HTR-8/SVneo (cell line): ENCODE measurements around the gene DSCAM.

Source experiments
- DNase-seq: peaks from one replicate; pipeline ENCODE4 v3.0.0; 2011; ENCODE audit warnings: low spot score, mixed read lengths; ENCODE audit not compliant: insufficient read length
- FAIRE-seq: peaks from 2 replicates; lab custom pipeline; 2011; peaks lifted over from hg19 to GRCh38; lab: Jason Lieb, UNC

Gene DSCAM

DNA sequence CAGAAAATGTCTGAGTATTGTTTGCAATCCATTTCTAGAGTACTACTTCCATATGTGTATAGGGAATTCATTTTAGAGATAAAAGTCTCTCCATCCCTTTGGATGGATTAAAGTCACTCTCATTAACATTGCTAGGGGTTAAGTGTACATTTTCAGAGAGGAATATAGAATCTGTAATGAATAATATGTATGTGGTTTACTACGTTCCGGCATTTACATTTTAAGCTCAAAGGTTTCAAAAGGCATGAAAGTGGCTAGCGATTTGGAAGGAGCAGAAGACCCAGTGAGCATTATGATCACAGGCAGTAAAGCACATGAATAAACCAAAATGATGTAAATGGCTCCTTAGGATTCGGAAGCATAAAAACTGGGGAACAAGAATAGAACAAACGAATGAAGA, 123.0 kb downstream of the DSCAM start:
- FAIRE-seq: no peak

DNA sequence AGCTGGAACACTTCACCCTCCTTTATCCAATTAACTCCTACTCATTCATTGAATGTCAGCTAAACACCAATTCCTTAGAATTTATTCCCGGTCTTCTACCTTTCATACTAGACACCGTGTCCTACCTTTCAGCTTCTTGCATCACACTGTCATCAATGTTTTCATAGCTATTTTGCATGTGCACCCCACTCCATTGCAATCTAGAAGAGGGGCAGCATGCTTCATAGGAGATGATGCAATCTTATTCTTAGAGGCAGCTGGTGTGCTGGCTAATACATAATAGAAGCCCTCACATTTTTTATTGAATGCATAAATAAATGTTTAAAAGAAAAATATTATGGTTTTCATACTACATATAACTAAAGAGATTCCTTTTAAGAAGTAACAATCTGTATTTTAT, 123.6 kb downstream of the DSCAM start:
- FAIRE-seq (no peak), DNase-seq (no peak)

More for the DNA sequence above, 123.0 kb downstream of the DSCAM start:
- DNase-seq: no peak

DNA sequence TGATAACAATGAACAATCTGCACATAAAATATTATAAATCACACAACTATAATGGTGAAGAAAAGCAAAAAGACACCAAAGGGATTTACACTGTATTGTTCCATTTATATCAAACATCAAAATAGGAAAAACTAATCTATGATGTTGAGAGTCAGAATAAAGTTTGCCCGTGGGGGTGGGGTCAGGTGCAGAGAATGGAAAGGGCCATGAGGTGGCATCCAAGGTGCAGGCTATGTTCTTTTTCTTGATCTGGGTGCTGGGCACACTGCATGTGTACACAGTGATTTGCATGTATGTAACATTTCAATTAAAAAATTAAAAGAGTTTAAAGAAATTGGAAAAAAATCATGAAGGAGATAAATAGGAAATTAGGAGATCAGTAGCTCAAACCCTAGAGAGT, 127.3 kb downstream of the DSCAM start:
- DNase-seq (no peak), FAIRE-seq (no peak)

DNA sequence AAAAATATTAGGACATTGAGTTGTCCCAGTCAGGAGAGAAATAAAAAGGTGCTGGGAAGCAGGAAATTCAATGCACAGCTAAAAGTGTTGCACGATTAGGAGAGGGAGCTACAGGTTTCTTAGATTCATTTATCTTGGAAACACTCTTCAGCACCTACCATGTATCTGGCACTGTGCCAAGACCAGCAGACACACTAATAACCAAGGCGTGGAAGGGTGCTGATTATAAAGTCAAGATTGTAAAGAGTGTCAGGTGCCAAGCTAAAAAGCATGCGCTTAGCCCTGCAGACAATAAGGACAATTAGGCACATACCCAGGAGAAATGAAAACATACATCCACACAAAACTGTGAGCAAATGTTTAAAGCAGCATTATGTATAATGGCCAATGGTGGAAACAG, 129.9 kb downstream of the DSCAM start:
- no peak for FAIRE-seq
- DNase-seq: no peak

DNA sequence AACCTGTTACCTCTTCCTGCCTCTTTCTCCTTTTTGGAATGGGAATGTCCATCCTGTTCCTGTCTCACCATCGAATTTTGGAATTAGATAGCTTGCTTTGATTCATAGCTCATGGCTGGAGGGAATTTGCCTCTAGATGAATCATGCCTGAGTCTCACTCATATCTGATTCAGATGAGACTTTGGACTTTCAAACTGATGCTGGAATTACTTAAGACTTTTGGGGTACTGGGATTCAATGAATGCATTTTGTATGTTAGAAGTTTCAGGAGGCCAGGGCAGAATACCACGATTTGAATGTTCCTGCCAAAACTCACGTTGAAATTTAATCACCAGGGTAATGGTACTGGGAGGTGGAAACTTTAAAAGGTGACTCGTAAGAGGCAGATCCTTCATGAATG, 132.4 kb downstream of the DSCAM start:
- FAIRE-seq: no peak
- no peak for DNase-seq

DNA sequence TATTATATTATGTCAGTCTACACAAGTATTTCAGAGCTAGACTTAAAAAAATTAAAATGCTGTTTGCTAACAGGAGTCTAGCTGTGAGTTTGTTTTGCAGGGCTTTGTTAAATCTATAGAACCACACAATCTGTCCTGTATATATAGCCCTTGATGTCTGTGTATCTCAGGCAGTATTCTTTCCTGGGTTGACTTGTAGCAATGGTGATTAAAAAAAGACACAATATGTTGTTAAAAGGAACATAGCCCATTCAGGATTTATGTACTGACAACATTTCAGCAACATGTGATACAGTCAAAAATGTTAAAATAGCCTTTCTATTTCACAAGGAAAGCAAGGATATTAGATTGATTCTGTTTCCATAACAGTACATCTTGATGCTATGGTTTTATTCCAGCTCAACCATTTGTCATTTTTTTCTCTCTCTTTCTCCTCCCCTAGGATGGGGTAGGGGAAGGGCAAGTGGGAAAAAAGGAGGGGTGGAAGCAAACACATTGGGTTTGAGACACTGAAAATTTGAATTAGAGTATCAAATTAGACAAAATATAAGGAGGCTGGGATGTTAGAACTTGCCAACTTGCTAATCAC, 139.2 kb downstream of the DSCAM start:
- DNase-seq (no peak), FAIRE-seq (no peak)

DNA sequence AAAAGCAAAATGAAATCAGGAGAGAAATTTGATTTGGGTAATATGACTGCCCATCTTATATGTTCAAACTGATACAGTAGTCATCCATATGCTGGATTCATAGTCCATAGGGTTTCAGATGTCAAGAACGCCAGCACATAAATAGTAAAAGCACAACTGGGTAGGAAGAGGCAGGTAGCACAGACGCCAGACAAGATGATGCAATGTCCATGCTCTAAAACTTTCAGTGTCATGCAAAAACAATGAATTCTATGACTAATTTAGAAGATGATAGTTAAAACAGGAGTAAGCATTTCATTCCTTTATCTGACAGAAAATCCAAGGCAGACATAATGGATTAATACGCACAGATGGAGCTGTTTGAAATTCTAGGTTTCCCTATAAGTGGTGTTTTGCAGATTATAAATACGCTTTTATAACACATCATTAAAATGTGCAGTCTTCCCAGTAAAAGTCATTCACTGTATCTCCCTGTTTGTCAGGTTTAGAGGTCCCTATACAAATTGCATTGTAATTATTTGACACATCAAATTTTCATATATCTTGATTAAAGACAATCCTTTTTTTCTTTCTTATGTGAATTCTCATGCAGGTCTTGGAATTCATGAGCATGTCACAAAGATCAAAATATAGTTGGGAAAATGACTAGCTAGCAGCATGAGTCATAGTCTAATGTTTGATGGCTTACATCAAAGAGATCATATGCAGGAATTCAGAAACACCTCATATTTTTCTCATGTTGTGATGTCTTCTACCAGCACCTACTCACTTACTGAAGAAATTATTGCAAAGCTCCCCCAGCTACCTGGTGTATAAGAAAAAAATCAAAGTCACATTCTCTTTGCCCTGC, 139.9 kb downstream of the DSCAM start:
- no peak for DNase-seq
- no peak for FAIRE-seq

DNA sequence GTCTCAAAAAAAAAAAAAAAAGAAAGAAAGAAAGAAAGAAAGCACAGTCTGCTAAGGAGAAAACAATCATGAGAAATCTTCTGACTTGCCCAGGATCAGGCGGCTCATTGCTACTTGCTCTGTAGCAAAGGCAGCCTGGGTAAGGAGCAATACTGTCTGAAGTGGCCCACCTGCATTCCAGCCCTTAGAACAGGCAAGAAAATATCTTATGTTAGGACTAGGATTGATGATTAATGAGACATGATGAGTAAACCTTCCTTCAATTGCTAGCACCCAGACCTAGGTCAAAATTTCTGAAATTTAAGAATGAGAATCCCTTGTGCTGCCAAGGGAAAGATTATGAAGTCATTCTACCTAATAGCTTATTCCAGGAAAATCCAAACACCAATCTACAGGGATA, 140.8 kb downstream of the DSCAM start:
- DNase-seq: no peak
- no peak for FAIRE-seq

DNA sequence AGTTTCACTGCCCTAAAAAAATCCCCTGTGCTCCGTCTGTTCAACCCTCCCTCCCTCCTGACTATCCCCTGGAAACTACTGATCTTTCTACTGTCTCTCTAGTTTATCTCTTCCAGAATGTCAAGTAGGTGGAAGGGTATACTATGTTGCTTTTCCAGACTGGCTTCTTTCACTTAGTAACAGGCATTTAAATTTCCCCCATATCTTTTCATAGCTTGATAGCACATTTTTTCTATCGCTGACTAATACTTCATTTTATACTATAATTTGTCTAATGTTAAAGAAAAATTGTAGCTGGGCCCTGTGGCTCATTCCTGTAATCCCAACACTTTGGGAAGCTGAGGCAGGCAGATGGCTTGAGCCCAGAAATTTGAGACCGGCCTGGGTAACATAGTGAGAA, 142.8 kb downstream of the DSCAM start:
- DNase-seq (no peak), FAIRE-seq (no peak)

DNA sequence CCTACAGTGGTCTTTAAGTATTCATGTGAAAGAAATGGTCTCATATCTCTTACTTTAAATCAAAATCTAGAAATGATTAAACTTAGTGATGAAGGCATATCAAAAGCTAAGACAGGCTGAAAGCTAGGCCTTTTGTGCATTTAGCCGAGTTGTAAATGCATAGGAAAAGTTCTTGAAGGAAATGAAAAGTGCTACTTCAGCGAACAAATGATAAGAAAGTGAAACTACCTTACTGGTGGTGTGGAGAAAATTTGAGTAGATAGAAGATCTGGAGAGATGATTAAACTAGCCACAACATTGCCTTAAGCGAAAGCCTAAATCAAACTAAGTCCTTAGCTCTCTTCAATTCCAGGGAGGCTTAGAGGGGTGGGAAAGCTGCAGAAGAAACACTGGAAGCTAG, 147.6 kb downstream of the DSCAM start:
- no peak for FAIRE-seq

DNA sequence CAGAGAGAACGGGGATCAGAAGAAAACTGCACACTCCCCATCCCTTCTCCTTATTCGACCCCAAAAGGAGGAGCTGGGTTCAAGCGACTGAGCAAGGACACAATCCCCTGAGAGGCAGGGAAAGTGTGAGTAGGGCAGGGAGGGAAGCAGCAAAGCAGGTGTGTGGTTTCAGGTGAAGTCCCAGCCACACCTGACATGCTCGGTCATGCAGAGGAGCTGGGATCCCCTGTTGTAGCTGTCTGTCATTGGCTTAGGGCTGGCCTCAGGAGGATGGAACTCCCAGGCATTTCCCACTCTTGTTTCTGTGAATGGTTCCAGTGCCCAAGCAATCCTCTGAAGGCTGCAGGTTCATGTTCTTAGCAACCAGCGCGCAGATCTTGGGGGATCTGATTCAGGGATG, 150.7 kb downstream of the DSCAM start:
- DNase-seq (no peak), FAIRE-seq (no peak)

More for the DNA sequence above, 147.6 kb downstream of the DSCAM start:
- DNase-seq: no peak

DNA sequence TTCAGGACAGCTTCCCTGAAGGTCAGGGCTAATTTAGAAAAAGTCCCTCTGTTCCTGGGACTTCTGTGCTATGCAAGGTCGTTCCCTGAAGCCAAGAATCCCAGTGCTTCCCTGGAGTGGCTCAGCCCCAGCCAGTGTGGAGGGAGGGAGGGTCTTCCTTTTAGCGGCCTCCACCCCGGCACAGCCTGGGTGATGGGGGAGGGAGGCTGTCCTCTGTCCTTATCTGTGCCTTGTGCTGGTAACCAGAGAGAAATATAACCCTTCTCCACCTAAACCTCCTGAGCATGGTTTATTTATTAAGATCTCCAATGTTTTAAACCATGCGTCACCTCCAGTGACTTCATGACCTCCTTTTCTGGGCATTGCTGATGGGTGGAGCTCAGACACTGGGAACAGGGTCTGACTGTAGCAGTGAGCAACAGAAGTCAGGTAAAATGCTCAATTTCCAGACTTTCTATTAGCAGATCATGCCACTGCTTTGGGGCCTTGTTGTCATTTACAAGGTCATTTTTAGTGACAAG, 157.1 kb downstream of the DSCAM start:
- DNase-seq (no peak), FAIRE-seq (no peak)

DNA sequence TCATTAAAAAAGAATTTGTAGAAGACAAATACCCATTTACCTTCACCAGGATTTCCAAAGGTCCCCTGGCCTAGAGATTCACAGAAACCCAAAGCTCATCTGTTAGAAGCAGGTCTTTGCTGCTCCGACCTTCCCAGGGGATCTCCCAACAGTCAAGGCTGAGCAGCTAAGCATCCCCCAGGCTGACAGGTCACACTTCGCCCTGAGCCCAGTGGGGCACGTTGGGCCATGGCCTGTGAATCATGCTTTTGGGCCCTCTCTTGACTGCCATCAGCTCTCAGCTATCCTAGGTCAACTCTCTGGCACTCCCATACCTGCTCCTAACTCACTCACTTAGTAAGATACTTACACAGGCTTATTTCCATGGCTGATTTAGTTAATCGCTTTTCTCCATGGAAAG, 157.7 kb downstream of the DSCAM start:
- DNase-seq (no peak), FAIRE-seq (no peak)

DNA sequence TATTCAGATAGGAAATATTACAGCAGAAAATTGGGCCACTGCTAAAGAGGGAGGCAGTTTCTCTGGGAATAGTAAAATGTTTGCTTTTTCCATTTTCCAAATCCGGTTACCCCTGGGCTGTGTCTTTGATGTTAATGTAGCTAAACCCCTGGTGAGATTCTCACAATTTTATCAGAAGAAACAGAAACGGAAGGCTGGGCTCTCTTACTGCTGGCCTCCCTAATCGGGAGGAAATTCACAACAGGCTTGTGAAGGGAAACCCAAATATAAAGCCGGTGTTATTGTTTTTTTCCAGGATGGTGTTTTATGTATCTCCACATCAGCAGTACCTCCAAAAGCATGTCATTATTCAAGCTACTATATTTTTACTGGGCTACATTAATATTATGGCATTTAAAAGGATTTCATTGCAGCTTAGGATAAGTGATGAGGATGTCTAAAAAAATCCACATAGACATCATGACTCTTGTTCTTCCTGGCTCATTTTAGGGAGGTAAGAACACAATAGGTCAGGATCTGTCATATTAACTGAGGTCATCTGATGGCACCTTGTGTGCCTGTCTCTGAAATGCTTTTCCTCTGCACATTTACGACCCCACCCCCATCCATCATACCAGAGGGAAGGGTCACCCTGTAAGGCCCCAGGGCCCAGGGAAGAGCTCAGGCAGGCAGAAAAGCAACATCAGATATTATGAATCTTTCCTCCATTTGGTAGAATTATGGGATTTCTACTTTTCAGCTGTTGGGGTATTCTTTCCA, 158.7 kb downstream of the DSCAM start:
- DNase-seq (no peak), FAIRE-seq (no peak)

DNA sequence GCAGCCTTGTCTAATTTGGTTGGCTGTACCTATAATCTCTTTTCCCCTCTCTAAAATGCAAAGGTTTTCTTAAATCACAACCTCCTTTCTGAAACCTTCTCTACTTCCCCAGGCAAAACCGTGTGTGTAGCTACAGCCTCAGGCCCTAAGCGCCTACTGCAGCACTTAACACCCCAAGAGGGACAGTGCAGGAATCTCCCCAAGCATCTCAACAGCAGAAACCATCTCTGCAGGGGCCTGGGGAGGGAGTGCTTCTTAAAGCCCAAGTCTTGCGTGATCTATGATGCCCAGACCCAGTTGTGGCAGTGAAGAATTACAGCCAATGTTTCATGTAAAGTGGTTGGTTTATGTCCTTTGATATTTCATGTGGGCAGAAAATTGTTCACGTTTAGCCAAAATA, 159.3 kb downstream of the DSCAM start:
- FAIRE-seq: no peak
- no peak for DNase-seq

DNA sequence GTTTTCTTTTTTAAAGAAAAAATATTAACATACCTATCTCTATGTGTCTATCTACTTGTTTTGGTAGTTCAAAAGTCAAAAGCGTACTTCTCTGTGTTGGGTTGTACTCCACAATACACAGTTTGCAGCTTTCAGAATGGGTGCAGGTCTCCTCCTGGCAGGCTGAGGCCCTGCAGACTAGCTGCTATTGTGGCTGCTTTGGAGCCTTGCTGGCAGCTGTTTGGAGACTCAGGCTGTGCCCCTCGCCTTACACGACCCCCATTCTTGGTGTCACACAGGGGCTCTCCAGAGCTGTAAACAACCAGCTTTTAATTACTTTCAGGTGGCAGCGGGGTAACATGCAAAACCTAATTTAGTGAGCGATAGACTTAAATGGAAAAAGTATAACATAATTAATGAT, 160.4 kb downstream of the DSCAM start:
- FAIRE-seq: no peak

DNA sequence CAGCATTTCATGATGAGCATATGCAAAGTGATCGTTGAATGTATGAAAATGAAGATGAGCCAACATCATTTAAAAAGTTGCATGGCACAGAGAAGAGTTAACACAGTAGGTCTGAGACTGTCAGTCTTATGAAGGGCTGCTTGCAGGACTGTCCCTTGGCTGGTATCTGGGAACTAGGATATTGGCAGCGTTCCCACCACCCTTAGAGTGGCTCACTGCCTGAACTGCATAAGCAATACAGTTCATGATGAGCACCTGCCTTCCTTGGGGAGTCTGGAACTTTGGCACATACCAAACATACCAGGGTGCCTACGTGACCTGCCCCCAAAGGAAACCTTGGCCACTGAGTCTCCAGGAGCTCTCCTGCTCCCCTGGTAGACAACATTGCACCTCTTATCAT, 161.8 kb downstream of the DSCAM start:
- DNase-seq: no peak

More for the DNA sequence above, 160.4 kb downstream of the DSCAM start:
- DNase-seq: no peak

DNA sequence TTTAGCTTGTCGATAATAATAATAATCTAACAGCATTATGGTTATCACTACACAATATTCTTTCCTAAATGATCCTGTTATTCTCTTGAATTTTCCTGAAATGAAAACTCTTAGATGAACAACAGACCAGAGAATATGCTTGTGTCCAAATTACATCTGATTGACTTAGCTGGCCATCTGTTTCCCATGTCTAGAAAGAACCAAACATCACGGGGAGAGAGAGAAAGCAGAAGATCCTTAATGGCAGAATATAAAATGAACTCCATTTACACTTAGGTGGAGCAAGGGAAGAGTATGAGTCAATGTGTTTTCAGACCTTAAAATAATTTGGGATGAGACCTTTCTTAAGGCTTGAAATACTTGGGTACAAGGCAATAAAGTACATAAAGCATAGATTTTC, 162.2 kb downstream of the DSCAM start:
- DNase-seq: no peak
- no peak for FAIRE-seq

More for the DNA sequence above, 161.8 kb downstream of the DSCAM start:
- FAIRE-seq: no peak

DNA sequence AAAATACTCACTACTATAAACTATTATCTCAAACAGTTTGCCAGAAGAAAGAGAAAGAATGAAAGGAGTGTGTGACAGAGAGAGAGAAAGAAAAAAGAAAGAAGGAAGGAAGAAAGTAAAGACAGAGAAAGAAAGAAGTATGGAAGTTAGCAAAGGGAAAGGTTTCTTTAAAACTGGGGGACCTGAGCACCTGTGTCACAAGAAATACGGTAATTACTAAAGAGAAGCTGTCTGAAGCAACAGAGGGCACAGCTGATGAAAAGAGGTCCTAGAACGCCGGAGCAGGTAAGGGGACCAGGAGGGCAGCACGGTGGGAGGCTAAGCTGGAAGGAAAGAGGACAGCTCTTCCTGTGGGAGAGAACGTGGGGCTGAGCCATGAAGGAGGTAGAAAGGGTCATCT, 163.6 kb downstream of the DSCAM start:
- no peak for FAIRE-seq
- DNase-seq: no peak

DNA sequence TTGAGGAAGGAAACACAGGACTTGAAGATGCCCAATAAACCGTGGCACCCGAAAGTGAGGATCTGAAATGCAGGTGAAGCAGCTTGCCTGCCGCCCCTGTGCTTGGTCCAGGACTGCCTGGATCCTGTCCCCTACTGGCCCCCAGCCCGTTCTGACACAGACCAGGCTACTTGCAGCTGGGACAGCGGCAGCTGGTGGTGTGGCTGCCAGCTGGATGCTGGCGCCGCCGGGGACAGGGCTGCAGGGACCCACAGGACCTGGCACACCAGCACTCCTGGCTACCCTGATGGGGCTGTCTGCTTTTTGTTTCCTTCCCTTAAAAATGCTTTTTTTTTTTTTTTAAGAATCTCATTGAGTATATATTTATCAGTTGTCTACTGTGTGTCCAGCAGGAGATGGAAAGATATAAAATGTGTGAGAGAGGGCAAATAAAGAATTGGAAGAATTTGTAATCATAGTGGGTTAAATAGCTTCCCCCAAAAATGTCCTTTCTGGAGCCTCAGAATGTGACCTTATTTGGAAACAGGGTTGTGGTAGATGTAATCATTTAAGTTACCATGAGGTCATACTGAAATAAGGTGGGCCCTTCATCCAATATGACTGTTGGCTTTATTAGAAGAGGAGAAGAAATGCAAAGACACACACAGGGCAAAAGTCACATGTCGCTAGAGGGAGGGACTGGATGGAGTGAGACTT, 165.6 kb downstream of the DSCAM start:
- no peak for FAIRE-seq

More for the DNA sequence above, 165.6 kb downstream of the DSCAM start:
- no peak for DNase-seq
